Measurements from ENCODE around the gene TANC1. TPM values are rescaled to one million over a fixed set of nuclear protein-coding genes. Genes with fewer than 3 reads are reported as not detected.

Gene TANC1
- total RNA-seq, 6 donors from 2014 or later: 41.6 to 101 (median 75.5) TPM

DNA sequence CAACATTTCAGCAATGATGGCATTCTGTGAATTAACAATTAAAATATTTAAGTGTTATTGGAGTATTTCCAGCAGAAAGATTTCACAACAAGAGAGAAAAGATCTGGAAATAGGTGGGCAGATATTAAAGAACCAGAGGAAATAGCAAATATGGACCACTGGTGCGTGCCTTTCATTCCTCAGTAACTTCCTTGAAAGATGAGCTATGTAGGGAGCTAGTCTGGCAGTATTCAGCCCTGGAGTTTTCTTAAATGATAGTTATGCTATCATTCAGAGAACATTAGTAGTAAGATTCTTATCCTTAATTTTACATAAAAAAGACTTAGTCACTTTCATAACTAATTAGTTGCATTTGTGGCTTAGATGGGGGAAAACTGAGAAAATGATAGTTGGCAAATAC lies 41.5 kb downstream of the TANC1 start:
- ATAC-seq (ENCODE audit: low FRiP score in 2 of 2) (no peak), DNase-seq (no peak)
- TF ChIP-seq POLR2AphosphoS5 (IDR thresholded peaks at IDR 0.05) (no peak), POLR2A (IDR thresholded peaks at IDR 0.05) (no peak), EP300 (IDR thresholded peaks at IDR 0.05) (no peak)
- TF ChIP-seq, protein P1, sequence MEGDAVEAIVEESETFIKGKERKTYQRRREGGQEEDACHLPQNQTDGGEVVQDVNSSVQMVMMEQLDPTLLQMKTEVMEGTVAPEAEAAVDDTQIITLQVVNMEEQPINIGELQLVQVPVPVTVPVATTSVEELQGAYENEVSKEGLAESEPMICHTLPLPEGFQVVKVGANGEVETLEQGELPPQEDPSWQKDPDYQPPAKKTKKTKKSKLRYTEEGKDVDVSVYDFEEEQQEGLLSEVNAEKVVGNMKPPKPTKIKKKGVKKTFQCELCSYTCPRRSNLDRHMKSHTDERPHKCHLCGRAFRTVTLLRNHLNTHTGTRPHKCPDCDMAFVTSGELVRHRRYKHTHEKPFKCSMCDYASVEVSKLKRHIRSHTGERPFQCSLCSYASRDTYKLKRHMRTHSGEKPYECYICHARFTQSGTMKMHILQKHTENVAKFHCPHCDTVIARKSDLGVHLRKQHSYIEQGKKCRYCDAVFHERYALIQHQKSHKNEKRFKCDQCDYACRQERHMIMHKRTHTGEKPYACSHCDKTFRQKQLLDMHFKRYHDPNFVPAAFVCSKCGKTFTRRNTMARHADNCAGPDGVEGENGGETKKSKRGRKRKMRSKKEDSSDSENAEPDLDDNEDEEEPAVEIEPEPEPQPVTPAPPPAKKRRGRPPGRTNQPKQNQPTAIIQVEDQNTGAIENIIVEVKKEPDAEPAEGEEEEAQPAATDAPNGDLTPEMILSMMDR (IDR thresholded peaks at IDR 0.05): no peak
- 82 to 89% methylated on average over 1 of the region's 1 CpG for WGBS, 2 donors
- H3K4me3 ChIP-seq: no peak overlapping the region
- peaks cover 0 to 4% (median 1%) of the 10 kb centered on the region in 4 donors for H3K9me3 ChIP-seq
- peaks cover 8 to 17% (median 14%) of the 10 kb centered on the region in 4 donors for H3K4me1 ChIP-seq
- H3K27ac ChIP-seq: no peak overlapping the region
- no peaks in the 10 kb centered on the region for H3K27me3 ChIP-seq
- peaks cover 0 to 9% (median under 1%) of the 10 kb centered on the region in 4 donors for H3K36me3 ChIP-seq

DNA sequence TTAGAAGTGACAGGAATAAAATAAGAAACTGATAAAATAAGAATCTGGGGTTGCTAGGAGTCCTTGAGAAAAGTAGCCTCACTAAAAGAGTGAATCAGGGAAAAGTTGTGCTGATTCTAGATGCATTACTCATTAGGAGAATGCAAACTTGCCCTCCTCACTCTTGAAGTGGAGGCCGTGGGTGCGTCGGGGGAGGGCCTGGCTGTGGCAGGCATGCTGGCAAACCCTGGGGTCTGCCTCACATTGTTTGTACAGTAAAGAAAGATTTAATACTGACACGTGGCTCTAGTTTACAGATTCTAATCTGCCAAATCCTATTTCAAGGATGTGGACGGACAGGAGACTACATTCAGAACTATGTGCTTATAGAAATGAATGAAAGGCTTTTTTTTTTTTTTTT lies 41.9 kb downstream of the TANC1 start:
- Histone ChIP-seq H3K27me3 (no peaks in the 10 kb centered on the region), H3K36me3 (peaks cover 0 to 6% (median 0%) of the 10 kb centered on the region in 4 donors), H3K4me3 (no peak overlapping the region), H3K9me3 (peaks cover 0 to 8% (median 3%) of the 10 kb centered on the region in 4 donors), H3K4me1 (peaks cover 8 to 17% (median 14%) of the 10 kb centered on the region in 4 donors), H3K27ac (no peak overlapping the region)
- 28 to 32% methylated on average over 5 of the region's 5 CpGs for WGBS, 2 donors
- DNase-seq (peak in 1 of 2 donors; percentile 45), ATAC-seq (ENCODE audit: low FRiP score in 2 of 2) (no peak)
- TF ChIP-seq, protein P1 (IDR thresholded peaks at IDR 0.05): no peak
- no peak for TF ChIP-seq POLR2AphosphoS5 (IDR thresholded peaks at IDR 0.05)
- TF ChIP-seq POLR2A (IDR thresholded peaks at IDR 0.05): no peak
- TF ChIP-seq EP300 (IDR thresholded peaks at IDR 0.05): no peak

DNA sequence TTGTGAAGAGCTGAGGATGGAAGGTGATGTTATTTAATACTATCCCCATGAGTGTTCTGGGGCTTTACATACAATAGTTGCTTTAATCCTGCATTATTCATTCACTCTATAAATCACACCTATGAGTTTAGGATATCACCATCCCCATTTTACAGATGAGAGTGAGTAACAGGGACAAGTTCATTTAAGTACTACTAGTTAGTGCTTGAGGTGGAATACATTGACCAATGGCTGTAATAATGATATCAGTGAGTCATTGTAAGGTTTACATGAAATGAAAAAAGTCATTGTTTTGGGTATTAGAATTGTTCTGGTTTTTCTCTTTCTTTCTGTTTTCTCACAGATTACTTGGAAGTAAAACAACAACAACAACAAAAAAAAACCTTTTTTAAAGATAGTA lies 42.5 kb downstream of the TANC1 start:
- ATAC-seq (ENCODE audit: low FRiP score in 2 of 2): no peak
- Histone ChIP-seq H3K36me3 (peaks cover 0 to 10% (median 0%) of the 10 kb centered on the region in 4 donors), H3K27me3 (no peaks in the 10 kb centered on the region), H3K4me3 (no peak overlapping the region), H3K9me3 (peaks cover 0 to 14% (median 9%) of the 10 kb centered on the region in 4 donors), H3K27ac (peak overlapping the region in 1 of 4 donors; percentile 27), H3K4me1 (peaks cover 8 to 17% (median 14%) of the 10 kb centered on the region in 4 donors)
- TF ChIP-seq POLR2A (IDR thresholded peaks at IDR 0.05) (no peak), POLR2AphosphoS5 (IDR thresholded peaks at IDR 0.05) (no peak), EP300 (IDR thresholded peaks at IDR 0.05) (no peak)
- TF ChIP-seq, protein P1 (IDR thresholded peaks at IDR 0.05): no peak
- DNase-seq: no peak

DNA sequence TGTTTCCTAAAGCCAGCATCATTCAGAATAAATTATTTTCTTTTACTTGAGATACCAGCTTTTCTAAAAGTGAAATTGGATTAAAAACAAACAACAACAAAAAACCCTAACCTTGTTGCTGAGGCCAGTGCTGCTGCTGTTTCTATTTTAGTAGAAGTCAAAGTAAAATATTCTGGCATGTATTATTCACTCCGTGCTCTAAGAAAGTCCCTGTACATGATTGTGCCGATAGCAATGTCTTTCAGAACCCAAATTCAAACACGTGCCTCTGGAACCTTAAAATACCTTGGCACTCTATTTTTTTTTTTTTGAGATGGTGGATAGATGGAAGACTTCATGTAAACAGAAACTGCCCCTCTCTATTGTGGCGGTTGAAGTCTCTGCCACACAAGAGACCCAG lies 43.7 kb downstream of the TANC1 start:
- Histone ChIP-seq H3K4me3 (no peak overlapping the region), H3K27me3 (no peaks in the 10 kb centered on the region), H3K27ac (peak overlapping the region in 1 of 4 donors; percentile 57), H3K36me3 (peaks cover 0 to 11% (median 0%) of the 10 kb centered on the region in 4 donors), H3K9me3 (peaks cover 0 to 17% (median 12%) of the 10 kb centered on the region in 4 donors), H3K4me1 (peaks cover 8 to 17% (median 14%) of the 10 kb centered on the region in 4 donors)
- no peak for TF ChIP-seq POLR2A (IDR thresholded peaks at IDR 0.05)
- TF ChIP-seq, protein P1 (IDR thresholded peaks at IDR 0.05): no peak
- WGBS, 2 donors: 59 to 71% methylated on average over 4 of the region's 4 CpGs
- ATAC-seq (ENCODE audit: low FRiP score in 2 of 2) (no peak), DNase-seq (no peak)

DNA sequence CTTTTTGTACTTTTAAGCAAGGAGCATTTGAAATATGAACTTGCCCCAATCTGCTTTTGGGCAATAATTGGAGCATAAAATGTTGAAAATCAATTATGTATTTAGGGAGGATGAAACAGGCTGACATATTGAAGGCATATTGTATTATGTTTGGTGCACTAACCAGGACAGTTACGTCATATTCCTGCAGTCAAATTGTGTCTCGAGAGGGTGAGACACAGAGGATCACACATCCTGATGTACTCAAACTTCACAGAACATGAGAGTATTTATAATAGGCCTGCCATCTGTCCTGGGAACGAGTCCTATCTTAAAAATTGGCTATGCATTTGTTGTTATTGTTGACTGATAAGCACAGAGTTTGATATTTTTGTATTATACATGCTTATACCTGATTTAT lies 44.7 kb downstream of the TANC1 start:
- Histone ChIP-seq H3K27ac (no peak overlapping the region), H3K9me3 (peaks cover 0 to 17% (median 12%) of the 10 kb centered on the region in 4 donors), H3K36me3 (peaks cover 0 to 7% (median 0%) of the 10 kb centered on the region in 4 donors), H3K4me1 (peaks cover 8 to 17% (median 14%) of the 10 kb centered on the region in 4 donors), H3K4me3 (no peak overlapping the region), H3K27me3 (no peaks in the 10 kb centered on the region)
- TF ChIP-seq POLR2A (IDR thresholded peaks at IDR 0.05) (no peak), POLR2AphosphoS5 (IDR thresholded peaks at IDR 0.05) (no peak), EP300 (IDR thresholded peaks at IDR 0.05) (no peak)
- TF ChIP-seq, protein P1 (IDR thresholded peaks at IDR 0.05): no peak
- WGBS, 2 donors: 72 to 74% methylated on average over 3 of the region's 3 CpGs
- DNase-seq: no peak
- ATAC-seq (ENCODE audit: low FRiP score in 2 of 2): no peak
